Keratinocyte (primary cell): ENCODE measurements around the gene TMC2.

Experiments used
- EZH2 ChIP-seq: IDR thresholded peaks from one replicate; pipeline ENCODE4 v1.6.1; 2012; ENCODE audit warnings: inconsistent platforms, mild to moderate bottlenecking, low read length, moderate library complexity
- TF ChIP-seq, protein P1 (sequence below), 3 experiments: IDR thresholded peaks in 1 of 3; conservative IDR thresholded peaks in 1 of 3; optimal IDR thresholded peaks in 1 of 3; 2 replicates in 2 of 3; 3 replicates in 1 of 3; pipeline versions ENCODE3 to v1.5.1; 2011; ENCODE audit warnings: low read length in 3 of 3, mild to moderate bottlenecking in 3 of 3, moderate library complexity in 2 of 3, control low read depth in 1 of 3, inconsistent platforms in 1 of 3; ENCODE audit not compliant: insufficient read depth in 2 of 3; ENCODE audit errors: extremely low read depth in 1 of 3

DNA sequence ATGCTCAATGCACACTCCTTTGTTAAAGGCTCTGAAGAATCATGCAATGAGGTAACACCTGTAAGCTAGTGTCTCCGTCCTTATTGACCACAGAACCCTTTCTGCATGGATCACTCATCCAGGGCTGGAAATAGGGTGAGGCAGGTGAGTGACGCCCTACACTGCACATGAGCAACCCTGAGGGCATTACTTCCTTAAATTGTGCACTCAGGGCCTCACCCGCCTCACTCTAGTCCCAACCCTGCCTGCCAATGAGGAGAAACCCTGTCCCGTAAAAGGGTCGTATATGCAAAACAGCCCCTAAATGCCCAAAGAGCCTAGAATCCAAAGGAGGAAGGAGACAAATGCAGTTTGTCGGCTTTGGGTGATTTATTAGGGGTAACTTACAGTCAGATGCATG is 82.4 kb downstream of the TMC2 start:
- TF ChIP-seq, protein P1, sequence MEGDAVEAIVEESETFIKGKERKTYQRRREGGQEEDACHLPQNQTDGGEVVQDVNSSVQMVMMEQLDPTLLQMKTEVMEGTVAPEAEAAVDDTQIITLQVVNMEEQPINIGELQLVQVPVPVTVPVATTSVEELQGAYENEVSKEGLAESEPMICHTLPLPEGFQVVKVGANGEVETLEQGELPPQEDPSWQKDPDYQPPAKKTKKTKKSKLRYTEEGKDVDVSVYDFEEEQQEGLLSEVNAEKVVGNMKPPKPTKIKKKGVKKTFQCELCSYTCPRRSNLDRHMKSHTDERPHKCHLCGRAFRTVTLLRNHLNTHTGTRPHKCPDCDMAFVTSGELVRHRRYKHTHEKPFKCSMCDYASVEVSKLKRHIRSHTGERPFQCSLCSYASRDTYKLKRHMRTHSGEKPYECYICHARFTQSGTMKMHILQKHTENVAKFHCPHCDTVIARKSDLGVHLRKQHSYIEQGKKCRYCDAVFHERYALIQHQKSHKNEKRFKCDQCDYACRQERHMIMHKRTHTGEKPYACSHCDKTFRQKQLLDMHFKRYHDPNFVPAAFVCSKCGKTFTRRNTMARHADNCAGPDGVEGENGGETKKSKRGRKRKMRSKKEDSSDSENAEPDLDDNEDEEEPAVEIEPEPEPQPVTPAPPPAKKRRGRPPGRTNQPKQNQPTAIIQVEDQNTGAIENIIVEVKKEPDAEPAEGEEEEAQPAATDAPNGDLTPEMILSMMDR (optimal IDR thresholded peaks at IDR 0.05 in 1 of 3, IDR thresholded peaks at IDR 0.05 in 1 of 3, conservative IDR thresholded peaks at IDR 0.05 in 1 of 3; ENCODE audit: extremely low read depth in 1 of 3, insufficient read depth in 2 of 3, low read length in 3 of 3), result no peak
- TF ChIP-seq EZH2, result no peak
